ENCODE data around the gene NTRK3.
"Not testable (repeated sequence)": the region's sequence is repeated elsewhere in the genome, so short reads cannot be mapped to it uniquely, and the experiment has no call there.

Gene NTRK3

GRCh38 chr15:88035381-88035780 lies 221.2 kb downstream of the NTRK3 start:
- no peak for DNase-seq (ENCODE audit: low read depth in 3 of 3, low spot score in 1 of 3)

GRCh38 chr15:88033421-88033820 lies 223.1 kb downstream of the NTRK3 start:
- DNase-seq (ENCODE audit: low read depth in 3 of 3, low spot score in 1 of 3), result not testable (repeated sequence)

GRCh38 chr15:88032787-88033186 lies 223.8 kb downstream of the NTRK3 start:
- no peak for DNase-seq (ENCODE audit: low read depth in 3 of 3, low spot score in 1 of 3)

- DNase-seq (ENCODE audit: low read depth in 3 of 3, low spot score in 1 of 3), result no peak
Observed at GRCh38 chr15:88031461-88031860, 225.1 kb downstream of the NTRK3 start.

- DNase-seq (ENCODE audit: low read depth in 3 of 3, low spot score in 1 of 3), result no peak
Observed at GRCh38 chr15:88029696-88030095, 226.8 kb downstream of the NTRK3 start.

- no peak for DNase-seq (ENCODE audit: low read depth in 3 of 3, low spot score in 1 of 3)
Observed at GRCh38 chr15:88028024-88028423, 228.5 kb downstream of the NTRK3 start.

GRCh38 chr15:88023914-88024313 lies 232.6 kb downstream of the NTRK3 start:
- DNase-seq (ENCODE audit: low read depth in 3 of 3, low spot score in 1 of 3), result no peak

GRCh38 chr15:88022716-88023115 lies 233.8 kb downstream of the NTRK3 start:
- DNase-seq (ENCODE audit: low read depth in 3 of 3, low spot score in 1 of 3), result no peak

GRCh38 chr15:88021601-88022000 lies 234.9 kb downstream of the NTRK3 start:
- no peak for DNase-seq (ENCODE audit: low read depth in 3 of 3, low spot score in 1 of 3)

- no peak for DNase-seq (ENCODE audit: low read depth in 3 of 3, low spot score in 1 of 3)
Observed at GRCh38 chr15:88020806-88021205, 235.7 kb downstream of the NTRK3 start.

- no peak for DNase-seq (ENCODE audit: low read depth in 3 of 3, low spot score in 1 of 3)
Observed at GRCh38 chr15:88019656-88020055, 236.9 kb downstream of the NTRK3 start.

- no peak for DNase-seq (ENCODE audit: low read depth in 3 of 3, low spot score in 1 of 3)
Observed at GRCh38 chr15:88018869-88019641, 237.5 kb downstream of the NTRK3 start.

- DNase-seq (ENCODE audit: low read depth in 3 of 3, low spot score in 1 of 3), result no peak
Observed at GRCh38 chr15:88017753-88018152, 238.8 kb downstream of the NTRK3 start.

- DNase-seq (ENCODE audit: low read depth in 3 of 3, low spot score in 1 of 3), result no peak
Observed at GRCh38 chr15:88016406-88016805, 240.1 kb downstream of the NTRK3 start.

GRCh38 chr15:88015228-88015860 lies 241.2 kb downstream of the NTRK3 start:
- DNase-seq (ENCODE audit: low read depth in 3 of 3, low spot score in 1 of 3), result no peak

- no peak for DNase-seq (ENCODE audit: low read depth in 3 of 3, low spot score in 1 of 3)
Observed at GRCh38 chr15:88014454-88015160, 241.9 kb downstream of the NTRK3 start.

GRCh38 chr15:88013111-88013510 lies 243.4 kb downstream of the NTRK3 start:
- no peak for DNase-seq (ENCODE audit: low read depth in 3 of 3, low spot score in 1 of 3)

- DNase-seq (ENCODE audit: low read depth in 3 of 3, low spot score in 1 of 3), result no peak
Observed at GRCh38 chr15:88012688-88013087, 243.9 kb downstream of the NTRK3 start.

- DNase-seq (ENCODE audit: low read depth in 3 of 3, low spot score in 1 of 3), result no peak
Observed at GRCh38 chr15:88012233-88012632, 244.3 kb downstream of the NTRK3 start.

GRCh38 chr15:88011533-88011932 lies 245.0 kb downstream of the NTRK3 start:
- DNase-seq (ENCODE audit: low read depth in 3 of 3, low spot score in 1 of 3), result no peak

- DNase-seq (ENCODE audit: low read depth in 3 of 3, low spot score in 1 of 3), result no peak
Observed at GRCh38 chr15:88006146-88006545, 250.4 kb downstream of the NTRK3 start.

- DNase-seq (ENCODE audit: low read depth in 3 of 3, low spot score in 1 of 3), result no peak
Observed at GRCh38 chr15:88004399-88004798, 252.1 kb downstream of the NTRK3 start.
